Activated CD8-positive, alpha-beta T cell treated with anti-CD3 and anti-CD28 coated beads for 36 hours (primary cell): Measurements from ENCODE around the gene IFNA21. TPM values are rescaled to one million over a fixed set of nuclear protein-coding genes. Genes with fewer than 3 reads are reported as not detected.
"Not testable (repeated sequence)": the region's sequence is repeated elsewhere in the genome, so short reads cannot be mapped to it uniquely, and the experiment has no call there.

Experiments
- ATAC-seq: fragments of 200-7000 bp; cut with Tn5 transposase; one replicate; pipeline ENCODE4 v1.10.0; 2021; ENCODE audit warnings: mild to moderate bottlenecking, moderate library complexity
- CTCF ChIA-PET: fragments of 350-600 bp; sonication (Branson Sonifier 250); formaldehyde crosslinking; loops from one replicate; lab custom pipeline; 2021; ENCODE audit warnings: antibody characterized with exemption; lab: Charles Lee
- POLR2A ChIA-PET: fragments of 350-600 bp; sonication (Branson Sonifier 250); formaldehyde crosslinking; loops from one replicate; lab custom pipeline; 2021; ENCODE audit warnings: antibody characterized with exemption; lab: Charles Lee
- DNase-seq: peaks from one replicate; pipeline ENCODE4 v3.0.0-alpha.2; 2020
- H3K27ac Mint-ChIP-seq: one replicate; pipeline ENCODE4 v1.8.0; 2021; ENCODE audit warnings: mild to moderate bottlenecking, mixed read lengths
- H3K27me3 Mint-ChIP-seq: one replicate; pipeline ENCODE4 v1.8.0; 2021; ENCODE audit warnings: mixed read lengths
- H3K36me3 Mint-ChIP-seq: one replicate; pipeline ENCODE4 v1.8.0; 2021; ENCODE audit warnings: low read depth, mixed read lengths
- H3K4me1 Mint-ChIP-seq: one replicate; pipeline ENCODE4 v1.8.0; 2021; ENCODE audit warnings: low read depth, mixed read lengths
- H3K4me3 Mint-ChIP-seq: one replicate; pipeline ENCODE4 v1.8.0; 2021; ENCODE audit warnings: mild to moderate bottlenecking, moderate library complexity, mixed read lengths
- H3K9me3 Mint-ChIP-seq: one replicate; pipeline ENCODE4 v1.8.0; 2021; ENCODE audit warnings: mixed read lengths
- intact Hi-C: fragments of 100-400 bp; cut with micrococcal nuclease; formaldehyde crosslinking; loops from one replicate; pipeline ENCODE4 v1.10.0; 2022
- total RNA-seq, 2 experiments: library from RNA; stranded (reverse); gene quantifications; one replicate each; pipeline ENCODE4 v1.2.3, GENCODE V29; 2021
- TF ChIP-seq, protein P1 (sequence below): fragments of 200-600 bp; IDR thresholded peaks from one replicate; pipeline ENCODE4 v1.8.0; 2022; ENCODE audit warnings: antibody characterized with exemption, mild to moderate bottlenecking

IFNA21 gene
- total RNA-seq, 2 experiments from 2014 or later, result not detected

- TF ChIP-seq, protein P1, sequence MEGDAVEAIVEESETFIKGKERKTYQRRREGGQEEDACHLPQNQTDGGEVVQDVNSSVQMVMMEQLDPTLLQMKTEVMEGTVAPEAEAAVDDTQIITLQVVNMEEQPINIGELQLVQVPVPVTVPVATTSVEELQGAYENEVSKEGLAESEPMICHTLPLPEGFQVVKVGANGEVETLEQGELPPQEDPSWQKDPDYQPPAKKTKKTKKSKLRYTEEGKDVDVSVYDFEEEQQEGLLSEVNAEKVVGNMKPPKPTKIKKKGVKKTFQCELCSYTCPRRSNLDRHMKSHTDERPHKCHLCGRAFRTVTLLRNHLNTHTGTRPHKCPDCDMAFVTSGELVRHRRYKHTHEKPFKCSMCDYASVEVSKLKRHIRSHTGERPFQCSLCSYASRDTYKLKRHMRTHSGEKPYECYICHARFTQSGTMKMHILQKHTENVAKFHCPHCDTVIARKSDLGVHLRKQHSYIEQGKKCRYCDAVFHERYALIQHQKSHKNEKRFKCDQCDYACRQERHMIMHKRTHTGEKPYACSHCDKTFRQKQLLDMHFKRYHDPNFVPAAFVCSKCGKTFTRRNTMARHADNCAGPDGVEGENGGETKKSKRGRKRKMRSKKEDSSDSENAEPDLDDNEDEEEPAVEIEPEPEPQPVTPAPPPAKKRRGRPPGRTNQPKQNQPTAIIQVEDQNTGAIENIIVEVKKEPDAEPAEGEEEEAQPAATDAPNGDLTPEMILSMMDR, result no peak
- peak; percentile 42 for ATAC-seq
- H3K36me3 Mint-ChIP-seq, result no peaks in the 10 kb centered on the region
- H3K9me3 Mint-ChIP-seq, result peaks cover 3% of the 10 kb centered on the region
- no peak for DNase-seq
- CTCF ChIA-PET, result no interaction called here
- H3K4me3 Mint-ChIP-seq, result no peak overlapping the region
- H3K27ac Mint-ChIP-seq, result no peak overlapping the region
- H3K27me3 Mint-ChIP-seq, result peaks cover 5% of the 10 kb centered on the region
- H3K4me1 Mint-ChIP-seq, result peaks cover 5% of the 10 kb centered on the region
- intact Hi-C loops, result no loop called here
- POLR2A ChIA-PET, result no interaction called here
These were observed 38.7 kb upstream of the IFNA21 start for GRCh38 chr9:21205204-21205603.

DNA sequence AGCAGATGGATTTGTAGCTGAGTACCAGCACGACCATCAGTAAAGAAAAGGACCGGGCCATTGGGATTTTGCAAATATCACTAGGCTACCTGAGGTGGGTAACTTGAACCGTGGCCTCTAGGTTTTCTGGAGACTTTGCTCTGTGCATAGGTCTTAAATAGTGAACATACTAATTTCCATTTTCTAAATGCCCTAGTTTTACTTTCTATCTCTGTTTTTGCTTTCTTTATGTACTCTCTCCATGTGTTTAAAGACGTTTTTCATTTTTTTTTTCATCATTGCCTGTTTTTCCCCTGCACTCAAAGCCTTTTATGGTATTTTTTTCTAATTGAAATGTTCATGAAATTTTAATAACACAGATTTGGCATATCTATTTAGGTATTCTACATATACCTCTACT lies 35.6 kb upstream of the IFNA21 start, which contains the start of gene IFNA7:
TSS of gene IFNA7 (minus strand) at position 101 of the 400 bp plus-strand sequence. CDS start at position 61, 40 bp downstream.
- H3K27me3 Mint-ChIP-seq, H3K4me3 Mint-ChIP-seq, H3K27ac Mint-ChIP-seq, H3K9me3 Mint-ChIP-seq, DNase-seq, intact Hi-C loops, H3K36me3 Mint-ChIP-seq, ATAC-seq, POLR2A ChIA-PET, H3K4me1 Mint-ChIP-seq: not testable (repeated sequence)
- CTCF ChIA-PET, result interaction anchor here (0.6 to 1.5 kb wide), 3 partner anchors 11 to 194 kb away, joined by 3 read pairs; no protein-coding TSS in a partner anchor

DNA sequence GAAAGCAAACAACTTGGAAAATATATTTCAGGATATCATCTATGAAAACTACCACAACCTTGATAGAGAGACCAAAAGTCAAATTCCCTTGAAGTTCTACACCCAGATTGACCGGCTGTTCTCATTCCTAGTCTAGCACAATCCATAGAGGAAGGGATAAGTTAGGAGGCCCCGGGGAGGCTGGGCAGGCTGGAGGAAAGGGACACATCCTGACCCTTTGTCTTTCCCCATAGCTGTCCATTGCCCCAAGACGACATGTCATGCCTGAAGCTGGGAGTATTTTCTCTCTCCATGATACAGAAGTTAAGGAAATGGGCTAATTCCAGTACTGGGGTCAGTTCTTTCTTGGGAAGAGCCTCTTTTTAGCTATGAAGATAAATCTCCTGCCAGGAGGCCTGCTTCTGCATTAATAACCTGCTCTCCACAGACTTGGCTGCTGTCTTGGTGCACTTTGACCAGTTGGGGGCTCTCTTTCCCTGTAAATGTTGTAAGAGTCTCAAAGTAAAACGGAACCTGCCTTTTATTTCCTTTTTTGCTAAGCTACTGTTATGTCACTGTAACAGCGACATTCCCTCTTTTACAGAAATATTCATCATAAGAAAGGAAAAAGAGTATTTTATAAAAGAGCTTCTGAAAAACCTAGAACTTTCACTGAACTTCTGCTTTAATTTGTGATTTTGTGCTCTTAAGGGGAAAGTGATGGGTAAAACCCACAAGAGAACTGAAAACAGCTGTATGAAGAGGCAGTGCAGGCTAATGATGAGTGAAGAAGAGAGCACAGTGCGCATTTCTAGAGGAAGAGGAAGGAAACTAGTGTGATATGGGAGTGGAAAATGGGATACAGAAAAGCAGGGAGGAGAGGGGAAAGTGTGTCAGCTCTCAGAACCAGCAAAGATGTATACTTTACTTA lies 28.7 kb upstream of the IFNA21 start:
- CTCF ChIA-PET, result interaction anchor here (0.6 to 4.6 kb wide), 49 partner anchors 8 to 1049 kb away, joined by 3 to 38 read pairs (median 4); partner anchors contain the start of genes IFNW1 and KLHL9
- peak overlapping the region; percentile 6 for H3K4me3 Mint-ChIP-seq
- H3K27me3 Mint-ChIP-seq, H3K9me3 Mint-ChIP-seq, H3K27ac Mint-ChIP-seq, H3K4me1 Mint-ChIP-seq, H3K36me3 Mint-ChIP-seq, intact Hi-C loops: not testable (repeated sequence)
- POLR2A ChIA-PET, result interaction anchor here (0.6 kb wide), 2 partner anchors 38 to 133 kb away, joined by 3 read pairs; no protein-coding TSS in a partner anchor
- TF ChIP-seq, protein P1, result peak; percentile 60
- ATAC-seq, result peak; percentile 99
- peak; percentile 64 for DNase-seq

GRCh38 chr9:21187487-21187886 lies 21.0 kb upstream of the IFNA21 start, which contains the start of gene IFNA4:
Gene IFNA4, minus strand, starts transcription at chr9:21187587. Its CDS starts 56 bp downstream, at chr9:21187531.
- H3K4me3 Mint-ChIP-seq, ATAC-seq, H3K36me3 Mint-ChIP-seq, H3K9me3 Mint-ChIP-seq, intact Hi-C loops, POLR2A ChIA-PET, DNase-seq, H3K27ac Mint-ChIP-seq, H3K27me3 Mint-ChIP-seq, H3K4me1 Mint-ChIP-seq: not testable (repeated sequence)
- CTCF ChIA-PET, result interaction anchor here (0.8 kb wide), 1 partner anchor 208 kb away, joined by 4 read pairs; no protein-coding TSS in a partner anchor

DNA sequence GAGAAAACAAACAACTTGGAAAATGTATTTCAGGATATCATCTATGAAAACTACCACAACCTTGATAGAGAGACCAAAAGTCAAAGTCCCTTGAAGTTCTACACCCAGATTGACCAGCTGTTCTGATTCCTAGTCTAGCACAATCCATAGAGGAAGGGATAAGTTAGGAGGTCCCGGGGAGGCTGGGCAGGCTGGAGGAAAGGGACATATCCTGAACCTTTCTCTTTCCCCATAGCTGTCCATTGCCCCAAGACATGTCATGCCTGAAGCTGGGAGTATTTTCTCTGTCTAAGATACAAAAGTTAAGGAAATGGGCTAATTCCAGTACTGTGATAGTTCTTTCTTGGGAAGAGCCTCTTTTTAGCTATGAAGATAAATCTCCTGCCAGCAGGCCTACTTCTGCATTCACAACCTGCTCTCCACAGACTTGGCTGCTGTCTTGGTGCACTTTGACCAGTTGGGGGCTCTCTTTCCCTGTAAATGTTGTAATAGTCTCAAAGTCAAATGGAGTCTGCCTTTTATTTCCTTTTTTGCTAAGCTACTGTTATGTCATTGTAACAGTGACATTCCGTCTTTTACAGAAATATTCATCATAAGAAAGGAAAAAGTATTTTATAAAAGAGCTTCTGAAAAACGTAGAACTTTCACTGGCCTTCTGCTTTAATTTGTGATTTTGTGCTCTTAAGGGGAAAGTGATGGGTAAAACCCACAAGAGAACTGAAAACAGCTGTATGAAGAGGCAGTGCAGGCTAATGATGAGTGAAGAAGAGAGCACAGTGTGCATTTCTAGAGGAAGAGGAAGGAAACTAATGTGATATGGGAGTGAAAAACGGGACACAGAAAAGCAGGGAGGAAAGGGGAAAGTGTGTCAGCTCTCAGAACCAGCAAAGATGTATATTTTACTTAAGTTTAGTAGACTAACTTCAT lies 16.6 kb upstream of the IFNA21 start:
- peak; percentile 48 for DNase-seq
- H3K27me3 Mint-ChIP-seq, H3K36me3 Mint-ChIP-seq, H3K4me3 Mint-ChIP-seq, intact Hi-C loops, POLR2A ChIA-PET, H3K9me3 Mint-ChIP-seq, H3K4me1 Mint-ChIP-seq, H3K27ac Mint-ChIP-seq: not testable (repeated sequence)
- CTCF ChIA-PET, result interaction anchor here (0.6 to 3.0 kb wide), 42 partner anchors 9 to 855 kb away, joined by 3 to 38 read pairs (median 4); no protein-coding TSS in a partner anchor
- TF ChIP-seq, protein P1, result peak; percentile 69
- peak; percentile 91 for ATAC-seq
